Measurements from ENCODE around the gene ITPK1.
"Not testable (repeated sequence)": the region's sequence is repeated elsewhere in the genome, so short reads cannot be mapped to it uniquely, and the experiment has no call there.

ITPK1 gene

GRCh38 chr14:93115821-93116675, at the start of gene ITPK1:
ITPK1 (minus strand) TSS chr14:93115925; CDS start chr14:93115163, 762 bp downstream.
- intact Hi-C loops (cut with DNase I), result loop anchor here (5.0 kb wide), 1 partner anchor 144 kb away; no protein-coding TSS in a partner anchor
- DNase-seq, result peak in 37 of 42 donors; percentile 21 to 73 (median 49)

GRCh38 chr14:93163564-93163963, 47.8 kb upstream of the ITPK1 start:
- DNase-seq, result no peak
- intact Hi-C loops (cut with DNase I), result no loop called here

GRCh38 chr14:93161411-93161940, 45.8 kb upstream of the ITPK1 start:
- intact Hi-C loops (cut with DNase I), result no loop called here
- DNase-seq, result no peak

GRCh38 chr14:93160353-93160801, 44.7 kb upstream of the ITPK1 start:
- intact Hi-C loops (cut with DNase I), result no loop called here
- no peak for DNase-seq

GRCh38 chr14:93159625-93160352, 44.1 kb upstream of the ITPK1 start:
- DNase-seq; intact Hi-C loops (cut with DNase I): not testable (repeated sequence)

GRCh38 chr14:93158349-93158748, 42.6 kb upstream of the ITPK1 start:
- DNase-seq; intact Hi-C loops (cut with DNase I): not testable (repeated sequence)

- DNase-seq, result no peak
- intact Hi-C loops (cut with DNase I), result no loop called here
Observed at GRCh38 chr14:93156693-93157369, 41.1 kb upstream of the ITPK1 start.

- intact Hi-C loops (cut with DNase I), result no loop called here
- DNase-seq, result no peak
Observed at GRCh38 chr14:93155667-93156066, 39.9 kb upstream of the ITPK1 start.

GRCh38 chr14:93153121-93153520, 37.4 kb upstream of the ITPK1 start:
- intact Hi-C loops (cut with DNase I), result no loop called here
- no peak for DNase-seq

GRCh38 chr14:93150227-93151208, 34.8 kb upstream of the ITPK1 start:
- intact Hi-C loops (cut with DNase I), result no loop called here

GRCh38 chr14:93148979-93149378, 33.3 kb upstream of the ITPK1 start:
- intact Hi-C loops (cut with DNase I), result no loop called here
- no peak for DNase-seq

More at GRCh38 chr14:93150227-93151208, 34.8 kb upstream of the ITPK1 start:
- DNase-seq, result peak in 6 of 42 donors; percentile 13 to 27 (median 16)

GRCh38 chr14:93146119-93146518, 30.4 kb upstream of the ITPK1 start:
- no peak for DNase-seq

GRCh38 chr14:93142854-93143652, 27.3 kb upstream of the ITPK1 start:
- intact Hi-C loops (cut with DNase I), result no loop called here
- no peak for DNase-seq

More at GRCh38 chr14:93146119-93146518, 30.4 kb upstream of the ITPK1 start:
- intact Hi-C loops (cut with DNase I), result no loop called here

GRCh38 chr14:93137864-93138263, 22.1 kb upstream of the ITPK1 start:
- intact Hi-C loops (cut with DNase I), result loop anchor here (2.0 kb wide), 1 partner anchor 185 kb away; no protein-coding TSS in a partner anchor
- no peak for DNase-seq

- intact Hi-C loops (cut with DNase I); DNase-seq: not testable (repeated sequence)
Observed at GRCh38 chr14:93136508-93136907, 20.8 kb upstream of the ITPK1 start.

GRCh38 chr14:93136009-93136408, 20.3 kb upstream of the ITPK1 start:
- DNase-seq, result no peak
- intact Hi-C loops (cut with DNase I), result no loop called here

- DNase-seq, result no peak
- intact Hi-C loops (cut with DNase I), result no loop called here
Observed at GRCh38 chr14:93135399-93135798, 19.7 kb upstream of the ITPK1 start.
